Stimulated activated CD8-positive, alpha-beta memory T cell treated with anti-CD3 and anti-CD28 coated beads, Interleukin-2, amount 100 ng/mL, for 1 hour (primary cell): ENCODE measurements around the gene TMEM204.

Experiments
- DNase-seq, 2 donors: peaks; one replicate each; pipeline ENCODE4 v3.0.0-alpha.2; 2020; ENCODE audit warnings: low read depth in 2 of 2

Gene TMEM204

GRCh38 chr16:1499756-1500464 is 33.6 kb upstream of the TMEM204 start:
- DNase-seq, result no peak

GRCh38 chr16:1500465-1501150 is 32.9 kb upstream of the TMEM204 start:
- DNase-seq, result no peak

- no peak for DNase-seq
Observed at GRCh38 chr16:1501630-1502029, 31.8 kb upstream of the TMEM204 start.

GRCh38 chr16:1502092-1503004 is 31.1 kb upstream of the TMEM204 start:
- no peak for DNase-seq

GRCh38 chr16:1503110-1503955 is 30.1 kb upstream of the TMEM204 start:
- DNase-seq, result no peak

- DNase-seq, result no peak
Observed at GRCh38 chr16:1505073-1505844, 28.2 kb upstream of the TMEM204 start.

GRCh38 chr16:1505912-1506311 is 27.6 kb upstream of the TMEM204 start:
- no peak for DNase-seq

- no peak for DNase-seq
Observed at GRCh38 chr16:1506494-1507213, 26.8 kb upstream of the TMEM204 start.

GRCh38 chr16:1508494-1509187 is 24.8 kb upstream of the TMEM204 start:
- no peak for DNase-seq

GRCh38 chr16:1509307-1510221 is 23.9 kb upstream of the TMEM204 start:
- no peak for DNase-seq

GRCh38 chr16:1510272-1510671 is 23.2 kb upstream of the TMEM204 start:
- no peak for DNase-seq

GRCh38 chr16:1510941-1511351 is 22.5 kb upstream of the TMEM204 start:
- no peak for DNase-seq

GRCh38 chr16:1511662-1512569 is 21.6 kb upstream of the TMEM204 start:
- DNase-seq, result no peak

GRCh38 chr16:1512774-1513173 is 20.7 kb upstream of the TMEM204 start:
- DNase-seq, result no peak

GRCh38 chr16:1514507-1514906 is 19.0 kb upstream of the TMEM204 start:
- DNase-seq, result no peak

GRCh38 chr16:1518626-1519135 is 14.8 kb upstream of the TMEM204 start:
- DNase-seq, result no peak

- DNase-seq, result no peak
Observed at GRCh38 chr16:1519831-1520230, 13.6 kb upstream of the TMEM204 start.
